H9 (cell line): ENCODE data around the gene ALDH1A1. TPM values are rescaled to one million over a fixed set of nuclear protein-coding genes. Genes with fewer than 3 reads are reported as not detected.

Experiments used
- DNase-seq: peaks from one replicate; pipeline ENCODE4 v3.0.0-alpha.2; 2017
- H2AFZ ChIP-seq: one replicate; pipeline ENCODE4 v1.6.1; 2013; ENCODE audit warnings: mild to moderate bottlenecking, low read length, control low read depth, moderate library complexity
- H2AK5ac ChIP-seq: 2 replicates; pipeline ENCODE4 v1.6.1; 2013; ENCODE audit warnings: low read length, control low read depth, mixed read lengths; ENCODE audit not compliant: insufficient read length
- H2BK120ac ChIP-seq: one replicate; pipeline ENCODE4 v1.6.1; 2013; ENCODE audit warnings: low read depth, mild to moderate bottlenecking, low read length, control low read depth, inconsistent platforms; ENCODE audit not compliant: poor library complexity, severe bottlenecking
- H2BK12ac ChIP-seq: 2 replicates; pipeline ENCODE4 v1.6.1; 2013; ENCODE audit warnings: low read length, control low read depth, mixed read lengths, low read depth; ENCODE audit not compliant: insufficient read length
- H2BK15ac ChIP-seq: 2 replicates; pipeline ENCODE4 v1.6.1; 2013; ENCODE audit warnings: low read depth, low read length, control low read depth
- H2BK20ac ChIP-seq: one replicate; pipeline ENCODE4 v1.6.1; 2013; ENCODE audit warnings: low read depth, mild to moderate bottlenecking, low read length, control low read depth, inconsistent platforms; ENCODE audit not compliant: poor library complexity, severe bottlenecking
- H2BK5ac ChIP-seq: 2 replicates; pipeline ENCODE4 v1.6.1; 2013; ENCODE audit warnings: low read length, control low read depth, mixed read lengths; ENCODE audit not compliant: insufficient read length
- H3K14ac ChIP-seq: 2 replicates; pipeline ENCODE4 v1.6.1; 2013; ENCODE audit warnings: low read length, control low read depth; ENCODE audit not compliant: insufficient read depth
- H3K18ac ChIP-seq: 2 replicates; pipeline ENCODE4 v1.6.1; 2013; ENCODE audit warnings: low read depth, mild to moderate bottlenecking, mixed read lengths, low read length, control low read depth; ENCODE audit not compliant: insufficient read length
- H3K23ac ChIP-seq: 2 replicates; pipeline ENCODE4 v1.6.1; 2013; ENCODE audit warnings: low read length, control low read depth, mixed read lengths, low read depth; ENCODE audit not compliant: insufficient read length
- H3K23me2 ChIP-seq: 2 replicates; pipeline ENCODE4 v1.6.1; 2013; ENCODE audit warnings: low read depth, mild to moderate bottlenecking, mixed read lengths, low read length, control low read depth; ENCODE audit not compliant: insufficient read length, poor library complexity, severe bottlenecking
- H3K27ac ChIP-seq: 2 replicates; pipeline ENCODE4 v1.5.1; 2013; ENCODE audit warnings: low read length, control low read depth, mixed read lengths, low read depth; ENCODE audit not compliant: insufficient read length
- H3K27me3 ChIP-seq: 2 replicates; pipeline ENCODE4 v1.6.1; 2013; ENCODE audit warnings: low read length, control low read depth, inconsistent platforms; ENCODE audit not compliant: insufficient read depth
- H3K4ac ChIP-seq: 2 replicates; pipeline ENCODE4 v1.6.1; 2013; ENCODE audit warnings: low read depth, mild to moderate bottlenecking, control low read depth, inconsistent platforms, low read length, moderate library complexity
- H3K4me1 ChIP-seq: 2 replicates; pipeline ENCODE4 v1.6.1; 2013; ENCODE audit warnings: low read length, control low read depth, inconsistent platforms; ENCODE audit not compliant: insufficient read depth
- H3K4me2 ChIP-seq: 2 replicates; pipeline ENCODE4 v1.6.1; 2013; ENCODE audit warnings: low read length, control low read depth, mixed read lengths; ENCODE audit not compliant: insufficient read length, insufficient read depth
- H3K56ac ChIP-seq: 2 replicates; pipeline ENCODE4 v1.6.1; 2013; ENCODE audit warnings: low read depth, mild to moderate bottlenecking, mixed read lengths, low read length, control low read depth; ENCODE audit not compliant: insufficient read length
- H3K79me1 ChIP-seq: 2 replicates; pipeline ENCODE4 v1.6.1; 2013; ENCODE audit warnings: low read depth, mild to moderate bottlenecking, moderate library complexity, low read length, control low read depth, inconsistent platforms; ENCODE audit not compliant: insufficient read depth, poor library complexity, severe bottlenecking
- H3K79me2 ChIP-seq: 2 replicates; pipeline ENCODE4 v1.6.1; 2013; ENCODE audit warnings: low read length, control low read depth, inconsistent platforms; ENCODE audit not compliant: insufficient read depth
- H3K9ac ChIP-seq: 2 replicates; pipeline ENCODE4 v1.6.1; 2013; ENCODE audit warnings: low read length, control low read depth, mixed read lengths; ENCODE audit not compliant: insufficient read length; ENCODE audit errors: extremely low read depth
- H3K9me3 ChIP-seq: one replicate; pipeline ENCODE4 v1.6.1; 2013; ENCODE audit warnings: low read depth, low read length, inconsistent platforms; ENCODE audit not compliant: control insufficient read depth
- H3T11ph ChIP-seq: one replicate; pipeline ENCODE4 v1.6.1; 2013; ENCODE audit warnings: mild to moderate bottlenecking, low read length, control low read depth, inconsistent platforms
- H4K20me1 ChIP-seq: one replicate; pipeline ENCODE4 v1.6.1; 2013; ENCODE audit not compliant: control insufficient read depth, insufficient read length, insufficient read depth
- H4K5ac ChIP-seq: 2 replicates; pipeline ENCODE4 v1.6.1; 2013; ENCODE audit warnings: low read depth, mild to moderate bottlenecking, mixed read lengths, low read length, control low read depth; ENCODE audit not compliant: insufficient read length
- H4K8ac ChIP-seq: replicated peaks from 2 replicates; pipeline ENCODE4 v1.6.1; 2013; ENCODE audit warnings: low read length, control low read depth, mixed read lengths, low read depth; ENCODE audit not compliant: insufficient read length
- H4K91ac ChIP-seq: 2 replicates; pipeline ENCODE4 v1.6.1; 2013; ENCODE audit warnings: low read depth, mild to moderate bottlenecking, moderate library complexity, mixed read lengths, low read length, control low read depth; ENCODE audit not compliant: insufficient read length
- H3K27ac Mint-ChIP-seq, 3 experiments: 2 replicates in 2 of 3; 3 replicates in 1 of 3; pipeline ENCODE4 v1.8.0; 2020 to 2021; ENCODE audit warnings: mixed read lengths in 3 of 3, mild to moderate bottlenecking in 1 of 3, moderate library complexity in 1 of 3
- H3K27me3 Mint-ChIP-seq: 2 replicates; pipeline ENCODE4 v1.8.0; 2021; ENCODE audit warnings: low read depth, mild to moderate bottlenecking, moderate library complexity, mixed read lengths
- H3K36me3 Mint-ChIP-seq, 3 experiments: 2 replicates in 2 of 3; 3 replicates in 1 of 3; pipeline ENCODE4 v1.8.0; 2020 to 2021; ENCODE audit warnings: low read depth in 3 of 3, mixed read lengths in 3 of 3; ENCODE audit not compliant: insufficient read depth in 1 of 3
- H3K4me1 Mint-ChIP-seq, 2 experiments: 2 replicates each; pipeline ENCODE4 v1.8.0; 2020; ENCODE audit warnings: mixed read lengths in 2 of 2
- H3K4me3 Mint-ChIP-seq, 2 experiments: 2 replicates in 1 of 2; 3 replicates in 1 of 2; pipeline ENCODE4 v1.8.0; 2020 to 2021; ENCODE audit warnings: mild to moderate bottlenecking in 2 of 2, mixed read lengths in 2 of 2, moderate library complexity in 1 of 2
- H3K9me3 Mint-ChIP-seq, 2 experiments: 2 replicates in 1 of 2; 3 replicates in 1 of 2; pipeline ENCODE4 v1.8.0; 2020; ENCODE audit warnings: mild to moderate bottlenecking in 2 of 2, mixed read lengths in 2 of 2, moderate library complexity in 1 of 2
- WGBS: extraction: QIAGEN DNeasy Blood & Tissue Kit; methylation state at CpG from one replicate; pipeline ENCODE4 v1.1.7; 2013; ENCODE audit warnings: missing lambda C conversion rate, low lambda C conversion rate, mixed read lengths; ENCODE audit not compliant: insufficient read length; ENCODE audit errors: extremely low coverage; 5-methylcytosine and 5-hydroxymethylcytosine counted together
- total RNA-seq: library from RNA; stranded (reverse); gene quantifications from 2 replicates; pipeline ENCODE4 v1.2.1, GENCODE V29; 2021
- TF ChIP-seq, protein P1 (sequence below): fragments of 200-600 bp; sonication (generic); conservative IDR thresholded peaks from 3 replicates; pipeline ENCODE4 v1.8.0; 2021; ENCODE audit warnings: antibody characterized with exemption, mild to moderate bottlenecking

Gene ALDH1A1
- total RNA-seq, 1 experiment from 2014 or later: 1.1 TPM

DNA sequence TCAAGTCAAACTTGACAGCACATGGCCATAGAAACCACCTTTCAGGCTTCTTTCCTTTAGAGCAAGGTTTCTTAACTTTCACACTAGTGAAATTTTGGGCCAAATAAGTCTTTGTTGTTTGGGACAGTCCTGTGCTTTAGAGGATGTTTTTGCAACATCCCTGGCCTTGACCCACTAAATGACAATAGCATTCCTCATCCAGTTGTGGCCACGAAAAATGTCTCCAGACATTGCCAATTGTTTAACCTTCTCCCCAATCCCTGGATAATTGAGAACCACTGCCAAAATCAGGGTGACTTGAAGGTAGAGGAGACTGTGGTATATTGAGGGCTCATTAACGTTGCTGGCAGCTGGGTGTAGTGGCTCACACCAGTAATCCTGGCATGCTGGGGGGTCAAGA, 72.0 kb downstream of the ALDH1A1 start:
- no peak overlapping the region for H3K9ac ChIP-seq
- no peaks in the 10 kb centered on the region for H3K4me1 Mint-ChIP-seq
- no CpG with 5 or more reads among the region's 2 CpGs for WGBS

More for the DNA sequence above, 72.0 kb downstream of the ALDH1A1 start:
- Histone ChIP-seq H2BK15ac (no peak overlapping the region), H3K4me2 (no peak overlapping the region), H3K9me3 (no peaks in the 10 kb centered on the region), H3K23ac (no peak overlapping the region), H4K91ac (no peak overlapping the region), H3K56ac (no peak overlapping the region), H2BK20ac (no peak overlapping the region), H4K20me1 (no peaks in the 10 kb centered on the region), H2AFZ (no peak overlapping the region), H3K79me2 (no peaks in the 10 kb centered on the region), H2BK12ac (no peak overlapping the region), H4K8ac (no peak overlapping the region), H2BK5ac (no peak overlapping the region), H3K14ac (no peak overlapping the region), H3K23me2 (no peaks in the 10 kb centered on the region), H3T11ph (no peak overlapping the region), H3K18ac (no peak overlapping the region), H3K27me3 (no peaks in the 10 kb centered on the region), H2BK120ac (no peak overlapping the region), H3K79me1 (no peaks in the 10 kb centered on the region), H2AK5ac (no peak overlapping the region), H3K4ac (no peak overlapping the region), H3K4me1 (no peaks in the 10 kb centered on the region), H3K27ac (no peak overlapping the region), H4K5ac (no peak overlapping the region)
- H3K9me3 Mint-ChIP-seq: peaks cover 2 to 5% of the 10 kb centered on the region in 2 experiments; a peak in 3 of 5 replicates
- H3K27ac Mint-ChIP-seq: no peak overlapping the region
- no peak for DNase-seq
- no peaks in the 10 kb centered on the region for H3K27me3 Mint-ChIP-seq
- no peak overlapping the region for H3K4me3 Mint-ChIP-seq
- H3K36me3 Mint-ChIP-seq: no peaks in the 10 kb centered on the region
- TF ChIP-seq, protein P1, sequence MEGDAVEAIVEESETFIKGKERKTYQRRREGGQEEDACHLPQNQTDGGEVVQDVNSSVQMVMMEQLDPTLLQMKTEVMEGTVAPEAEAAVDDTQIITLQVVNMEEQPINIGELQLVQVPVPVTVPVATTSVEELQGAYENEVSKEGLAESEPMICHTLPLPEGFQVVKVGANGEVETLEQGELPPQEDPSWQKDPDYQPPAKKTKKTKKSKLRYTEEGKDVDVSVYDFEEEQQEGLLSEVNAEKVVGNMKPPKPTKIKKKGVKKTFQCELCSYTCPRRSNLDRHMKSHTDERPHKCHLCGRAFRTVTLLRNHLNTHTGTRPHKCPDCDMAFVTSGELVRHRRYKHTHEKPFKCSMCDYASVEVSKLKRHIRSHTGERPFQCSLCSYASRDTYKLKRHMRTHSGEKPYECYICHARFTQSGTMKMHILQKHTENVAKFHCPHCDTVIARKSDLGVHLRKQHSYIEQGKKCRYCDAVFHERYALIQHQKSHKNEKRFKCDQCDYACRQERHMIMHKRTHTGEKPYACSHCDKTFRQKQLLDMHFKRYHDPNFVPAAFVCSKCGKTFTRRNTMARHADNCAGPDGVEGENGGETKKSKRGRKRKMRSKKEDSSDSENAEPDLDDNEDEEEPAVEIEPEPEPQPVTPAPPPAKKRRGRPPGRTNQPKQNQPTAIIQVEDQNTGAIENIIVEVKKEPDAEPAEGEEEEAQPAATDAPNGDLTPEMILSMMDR: no peak
